Hippocampal formation (tissue), 2 donors: ENCODE results near the gene DPYSL4.

Experiments used
- DNase-seq, 2 donors: peaks; one replicate each; lab custom pipeline; 2025; lab: John Stamatoyannopoulos, UW

The DPYSL4 gene

GRCh38 chr10:132195366-132196075, 8.8 kb downstream of the DPYSL4 start:
- no peak for DNase-seq

- no peak for DNase-seq
Measured at GRCh38 chr10:132196178-132197113, 9.7 kb downstream of the DPYSL4 start.

DNA sequence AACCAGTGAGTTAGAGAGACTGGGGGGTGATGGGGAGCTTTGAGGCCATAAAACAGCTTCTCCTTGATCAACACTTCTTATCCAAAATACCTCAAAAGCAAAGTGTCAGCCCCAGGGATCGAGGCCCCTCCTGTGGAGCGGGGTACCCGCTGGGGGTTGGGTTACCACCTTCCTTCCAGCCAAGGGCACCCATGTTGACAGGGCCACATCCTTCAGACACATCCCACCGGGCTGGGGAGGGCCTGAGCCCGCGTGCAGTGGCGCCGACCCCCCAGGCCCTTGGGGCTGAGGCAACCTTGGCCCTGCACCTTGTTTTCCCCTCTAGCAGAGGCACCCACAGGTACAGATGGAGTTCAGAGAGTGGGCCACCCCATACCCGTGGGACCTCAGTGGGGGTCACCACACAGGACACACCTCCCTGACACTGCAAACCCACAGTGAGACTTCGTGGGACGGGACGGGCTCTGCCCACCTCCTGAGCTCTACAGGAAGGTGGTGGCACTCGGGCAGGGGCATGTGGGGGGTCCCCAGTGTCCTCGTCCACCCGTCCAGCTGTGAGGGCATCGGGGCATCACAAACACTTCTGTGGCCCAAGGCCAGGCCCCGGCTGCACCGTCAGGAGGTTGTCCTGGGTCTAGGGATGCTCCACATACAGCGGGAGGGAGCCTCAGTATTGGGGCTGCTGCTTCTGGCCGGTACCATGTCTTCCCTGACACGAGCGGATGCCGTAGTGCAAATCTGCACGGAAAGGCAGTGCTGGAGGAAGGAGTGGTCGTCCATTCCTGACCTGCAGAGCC, 10.7 kb downstream of the DPYSL4 start:
- DNase-seq: no peak

DNA sequence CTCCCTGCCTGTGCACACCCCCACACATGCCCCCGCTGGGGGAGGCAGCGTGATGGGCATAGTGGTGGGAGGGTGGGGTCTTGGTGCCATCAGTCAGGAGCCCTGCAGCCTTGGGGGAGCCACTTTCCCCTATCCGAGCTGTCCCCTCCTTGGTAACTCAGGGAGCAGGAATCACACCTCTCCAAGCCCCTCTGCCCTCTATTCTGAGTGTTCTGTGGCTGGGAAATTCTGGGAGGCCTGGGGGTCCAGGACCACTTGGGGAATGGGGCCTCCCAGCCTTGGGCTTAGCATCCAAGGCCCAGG, 11.3 kb downstream of the DPYSL4 start:
- no peak for DNase-seq

- DNase-seq: no peak
Measured at GRCh38 chr10:132198381-132199181, 11.8 kb downstream of the DPYSL4 start.

GRCh38 chr10:132199268-132199853, 12.6 kb downstream of the DPYSL4 start:
- DNase-seq: no peak

GRCh38 chr10:132199854-132200311, 13.1 kb downstream of the DPYSL4 start:
- DNase-seq: no peak

DNA sequence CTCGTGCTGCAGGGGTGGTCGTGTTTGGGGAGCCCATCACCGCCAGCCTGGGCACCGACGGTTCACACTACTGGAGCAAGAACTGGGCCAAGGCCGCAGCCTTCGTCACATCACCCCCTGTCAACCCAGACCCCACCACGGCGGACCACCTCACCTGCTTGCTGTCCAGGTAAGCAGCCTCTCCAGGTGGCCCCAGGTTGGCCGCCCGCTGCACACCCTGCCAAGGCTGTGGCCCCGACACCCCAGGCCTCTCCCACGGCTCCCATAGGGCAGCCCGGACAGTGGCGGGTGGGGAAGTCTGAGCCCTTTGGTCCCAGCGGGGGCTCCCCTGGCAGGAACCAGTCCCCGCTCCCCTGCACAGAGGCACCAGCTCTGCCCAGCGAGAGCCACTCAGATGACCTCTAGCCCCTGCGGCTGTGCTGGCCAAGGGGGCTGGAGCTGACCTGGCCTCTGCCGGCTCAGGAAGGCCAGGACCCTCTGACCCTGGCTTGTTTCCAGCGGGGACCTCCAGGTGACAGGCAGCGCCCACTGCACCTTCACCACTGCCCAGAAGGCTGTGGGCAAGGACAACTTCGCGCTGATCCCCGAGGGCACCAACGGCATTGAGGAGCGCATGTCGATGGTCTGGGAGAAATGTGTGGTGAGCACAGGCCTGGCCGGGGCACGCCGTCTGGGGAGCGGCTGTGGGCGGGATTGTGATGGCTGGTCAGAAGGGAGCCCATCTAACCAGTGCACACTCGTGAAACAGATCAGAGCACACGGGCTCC, 13.8 kb downstream of the DPYSL4 start:
- no peak for DNase-seq

DNA sequence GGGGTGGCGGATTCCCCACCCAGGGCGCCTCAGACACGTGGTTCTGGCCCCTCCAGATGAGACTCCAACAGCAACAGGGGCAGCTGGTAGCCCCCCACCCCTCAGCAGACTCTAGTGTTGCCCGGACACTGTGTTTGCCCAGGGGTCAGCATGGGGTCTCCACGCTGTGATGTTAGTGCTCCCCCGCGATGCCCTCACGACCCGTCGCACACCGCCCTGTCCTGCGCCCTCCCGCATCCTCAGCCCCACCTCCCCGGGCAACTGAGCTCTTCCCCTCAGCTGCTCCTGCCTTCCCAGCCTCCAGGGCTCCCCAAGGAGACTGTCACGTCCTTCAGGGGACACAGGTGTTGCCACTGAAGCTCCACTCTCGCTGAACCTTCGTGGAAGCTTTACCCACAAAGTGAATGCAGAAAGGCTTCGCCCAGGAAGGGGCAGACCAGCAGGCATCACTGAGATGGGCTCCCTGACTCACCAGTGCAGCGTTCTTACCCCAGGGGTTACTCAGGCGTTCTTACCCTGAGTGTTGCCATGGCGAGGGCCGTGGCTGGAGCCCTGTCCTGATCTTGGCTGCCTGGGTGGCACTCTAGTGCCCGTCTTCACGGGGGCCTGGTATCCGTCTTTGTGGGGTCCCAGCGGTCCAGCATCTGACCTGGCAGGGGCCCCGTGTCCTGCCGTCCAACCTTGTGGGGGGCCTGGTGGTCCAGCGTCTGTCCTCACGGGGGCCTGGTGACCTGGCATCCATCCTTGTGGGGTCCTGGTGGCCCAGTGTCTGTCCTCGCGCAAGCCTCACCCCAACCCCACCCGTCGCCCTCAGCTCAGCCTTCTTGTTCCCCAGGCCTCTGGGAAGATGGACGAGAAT, 14.6 kb downstream of the DPYSL4 start:
- DNase-seq: no peak

DNA sequence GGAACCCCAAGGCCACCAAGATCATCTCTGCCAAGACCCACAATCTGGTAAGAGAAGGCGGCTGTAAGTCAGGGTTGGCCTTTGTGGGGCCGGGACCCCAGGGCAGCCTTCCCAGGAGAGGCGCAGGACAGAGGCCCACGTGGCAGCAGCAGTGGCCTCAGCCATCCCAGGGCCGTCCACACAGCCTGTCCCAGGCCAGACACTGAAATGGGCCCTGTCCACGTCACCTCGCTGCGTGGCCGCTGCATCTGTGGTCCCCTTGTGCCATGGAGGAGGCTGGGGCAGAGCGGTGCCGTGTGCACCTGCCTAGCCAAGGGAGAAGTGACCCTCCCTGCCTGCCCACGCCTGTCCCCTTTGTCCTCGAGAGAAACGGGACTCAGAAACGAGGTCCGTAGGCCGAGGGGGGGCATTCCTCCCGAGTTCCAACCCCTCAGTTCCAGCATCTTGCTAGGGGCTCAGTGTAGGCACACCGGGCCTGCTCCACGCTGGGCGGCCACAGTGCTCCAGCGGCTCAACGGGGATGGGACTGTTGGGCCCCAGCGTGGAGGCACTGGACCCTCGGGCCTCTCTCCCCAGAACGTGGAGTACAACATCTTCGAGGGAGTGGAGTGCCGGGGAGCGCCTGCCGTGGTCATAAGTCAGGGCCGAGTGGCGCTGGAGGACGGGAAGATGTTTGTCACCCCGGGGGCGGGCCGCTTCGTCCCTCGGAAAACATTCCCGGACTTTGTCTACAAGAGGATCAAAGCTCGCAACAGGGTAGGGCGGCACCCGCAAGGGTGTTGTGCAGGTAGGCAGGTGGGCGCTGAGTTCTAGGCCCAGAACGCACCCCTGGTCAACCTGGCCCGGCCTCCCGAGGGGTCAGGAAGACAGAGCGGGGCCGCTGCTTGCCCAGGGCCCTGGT, 15.6 kb downstream of the DPYSL4 start:
- no peak for DNase-seq

GRCh38 chr10:132203256-132204077, 16.7 kb downstream of the DPYSL4 start:
- no peak for DNase-seq

GRCh38 chr10:132204078-132204780, 17.5 kb downstream of the DPYSL4 start:
- no peak for DNase-seq

GRCh38 chr10:132204781-132205473, 18.2 kb downstream of the DPYSL4 start:
- DNase-seq: no peak

GRCh38 chr10:132205650-132206376, 19.1 kb downstream of the DPYSL4 start:
- no peak for DNase-seq

DNA sequence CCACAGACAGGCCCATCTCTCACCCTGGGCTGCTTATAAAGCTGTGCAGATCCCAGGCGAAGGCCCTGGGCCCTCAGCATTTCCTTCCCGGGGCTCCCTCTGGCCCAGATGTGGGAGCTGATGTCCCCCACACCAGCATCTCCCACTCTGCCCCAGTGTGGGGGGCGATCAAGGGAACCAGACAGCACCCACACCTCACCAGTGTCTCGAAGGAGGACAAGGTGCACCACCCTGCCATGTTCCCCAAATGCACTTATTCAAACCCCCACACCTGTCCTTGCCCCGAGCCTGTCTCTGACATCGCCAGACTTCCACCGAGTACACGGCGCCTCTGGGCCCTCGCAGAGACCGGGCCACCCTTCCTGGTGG, 19.6 kb downstream of the DPYSL4 start:
- no peak for DNase-seq
